Activated CD4-positive, alpha-beta T cell treated with anti-CD3 and anti-CD28 coated beads, Interleukin-2, amount 50 U/mL, for 24 hours (primary cell): ENCODE measurements around the gene KCP.

ENCODE experiments used
- DNase-seq, 2 donors: peaks; one replicate each; pipeline ENCODE4 v3.0.0-alpha.2; 2020; ENCODE audit warnings: low read depth in 1 of 2, low spot score in 1 of 2

The KCP gene

GRCh38 chr7:128876127-128876526 lies 34.4 kb downstream of the KCP start:
- DNase-seq, result no peak

DNA sequence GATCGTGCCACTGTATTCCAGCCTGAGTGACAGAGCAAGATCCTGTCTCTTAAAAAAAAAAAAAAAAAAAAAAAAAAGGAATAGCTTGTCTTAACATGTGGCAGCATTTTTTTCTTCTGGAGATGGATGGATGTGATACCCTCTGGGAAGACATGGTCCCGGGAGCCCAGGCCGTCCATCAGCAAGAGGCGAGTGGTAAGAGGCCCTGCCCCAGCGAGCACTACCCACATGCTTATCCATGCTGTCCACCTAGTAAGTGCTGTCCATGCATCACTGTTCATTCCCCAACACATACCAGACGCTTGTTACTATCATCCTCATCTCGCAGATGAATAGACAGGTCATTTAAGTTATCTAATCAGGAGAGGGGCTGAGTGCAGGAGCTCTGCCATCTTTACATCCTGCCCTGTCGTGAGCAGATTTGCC lies 35.0 kb downstream of the KCP start:
- DNase-seq, result no peak

GRCh38 chr7:128874140-128875031 lies 36.1 kb downstream of the KCP start:
- no peak for DNase-seq

GRCh38 chr7:128873234-128873633 lies 37.3 kb downstream of the KCP start:
- DNase-seq, result no peak

DNA sequence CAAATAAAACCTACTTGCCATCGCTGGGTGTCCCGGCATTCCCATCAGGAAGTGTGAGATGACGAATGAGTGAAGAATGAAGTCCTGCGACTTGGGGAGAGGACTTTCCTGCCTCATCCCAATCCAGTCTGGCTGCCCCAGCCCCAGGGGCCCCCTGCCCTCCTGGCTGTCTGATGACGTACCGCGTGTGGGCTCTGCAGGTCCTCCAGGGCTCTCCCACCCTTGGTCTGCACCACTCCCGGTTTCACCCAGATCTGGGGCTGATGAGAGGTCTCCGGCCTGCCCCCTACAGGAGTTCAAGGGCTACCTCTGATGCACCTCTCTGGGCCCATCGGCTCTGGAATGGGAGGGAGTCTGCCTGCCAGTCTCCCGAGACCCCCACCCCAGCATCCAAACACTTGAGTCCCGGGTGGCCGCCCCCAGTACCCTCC lies 38.1 kb downstream of the KCP start:
- no peak for DNase-seq

DNA sequence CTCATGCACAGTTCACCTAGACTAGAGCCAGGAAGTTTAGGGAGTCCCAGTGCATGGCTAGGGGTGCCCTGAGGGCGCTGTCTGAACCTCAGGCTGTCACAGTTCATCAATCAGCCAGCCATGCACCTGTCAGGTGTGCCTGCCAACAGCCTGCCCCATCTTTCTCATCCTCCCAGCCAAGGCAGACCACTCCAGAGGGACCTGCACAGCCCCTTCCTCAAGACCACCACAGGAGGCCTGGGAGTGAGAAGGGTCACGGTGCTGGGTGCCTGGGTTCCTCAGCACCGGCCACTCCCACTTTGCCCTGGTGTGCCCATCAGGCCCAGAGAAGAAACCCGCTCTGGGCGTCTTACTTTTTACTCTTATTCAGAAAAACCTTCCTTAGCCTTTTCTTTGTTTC lies 39.5 kb downstream of the KCP start:
- DNase-seq, result no peak

GRCh38 chr7:128869944-128870285 lies 40.6 kb downstream of the KCP start:
- no peak for DNase-seq

DNA sequence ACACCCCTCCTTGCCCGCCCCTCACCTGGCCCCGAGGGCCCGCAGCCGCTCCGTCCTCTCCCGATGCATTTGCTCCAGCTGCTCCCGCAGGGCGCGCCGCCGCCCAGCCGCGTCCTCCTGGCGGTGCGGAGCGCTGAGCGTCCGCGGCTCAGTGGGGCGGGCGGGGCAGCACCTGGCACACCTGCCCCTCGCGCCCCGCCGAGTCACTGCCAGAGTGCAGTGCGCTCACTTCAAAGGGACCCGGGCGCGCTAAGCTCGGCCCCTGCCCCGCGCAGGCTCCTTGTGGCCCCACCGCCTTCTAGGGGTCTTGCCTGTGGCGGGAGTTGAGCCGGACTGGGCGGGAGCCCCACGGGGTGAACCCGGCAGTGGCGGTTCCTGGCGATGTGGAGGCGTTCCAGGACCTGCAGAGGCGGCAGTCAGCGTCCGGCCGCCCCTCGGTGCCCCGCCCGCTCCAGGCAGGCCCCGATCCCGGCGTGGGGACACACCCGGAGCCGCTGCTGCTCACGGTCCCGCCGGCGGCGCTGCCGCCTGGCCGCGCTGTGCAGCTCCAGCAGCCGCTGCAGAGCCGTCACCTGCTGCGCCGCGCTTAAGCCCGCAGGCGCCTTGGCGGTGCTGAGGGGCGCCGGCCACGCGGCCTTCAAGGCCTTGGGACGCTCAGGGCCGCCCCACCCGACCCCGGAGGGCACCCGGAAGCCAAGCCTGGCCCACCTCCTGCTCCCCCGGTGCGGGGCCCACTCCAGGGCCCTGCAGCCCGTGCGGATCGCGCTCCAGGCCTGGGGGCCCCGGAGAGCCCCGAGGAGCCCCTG lies 41.2 kb downstream of the KCP start:
- DNase-seq, result peak in 1 of 2 donors; percentile 28

DNA sequence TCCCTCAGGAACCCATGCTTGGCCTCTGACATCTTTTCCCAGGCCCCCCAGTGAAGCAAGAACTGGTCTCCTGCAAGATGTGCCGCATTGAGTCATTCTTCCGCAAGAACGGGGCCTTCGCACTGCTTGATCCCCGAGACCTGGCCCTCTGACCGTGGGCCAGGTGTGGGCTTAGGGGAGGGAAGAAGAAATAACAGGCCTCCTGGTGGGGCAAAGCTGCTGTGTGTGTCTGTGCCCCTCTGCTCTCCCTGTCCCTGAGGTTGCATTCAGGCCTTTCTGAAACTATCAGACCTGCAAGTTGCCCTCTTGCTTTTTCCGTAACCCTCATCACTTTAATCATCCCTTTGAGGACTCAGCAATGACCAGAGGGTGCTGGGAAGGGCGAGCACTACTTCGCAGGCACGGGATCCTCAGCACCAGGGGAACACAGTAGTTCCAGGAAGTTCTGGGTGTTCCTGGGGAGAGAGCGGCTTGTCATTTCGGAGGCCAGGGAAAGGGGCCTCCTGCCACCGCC lies 41.8 kb downstream of the KCP start:
- DNase-seq, result no peak

GRCh38 chr7:128867842-128868623 lies 42.5 kb downstream of the KCP start:
- no peak for DNase-seq

GRCh38 chr7:128867241-128867640 lies 43.3 kb downstream of the KCP start:
- no peak for DNase-seq

GRCh38 chr7:128865996-128866877 lies 44.3 kb downstream of the KCP start:
- DNase-seq, result no peak

- no peak for DNase-seq
These were observed 45.2 kb downstream of the KCP start for GRCh38 chr7:128865303-128865702.

DNA sequence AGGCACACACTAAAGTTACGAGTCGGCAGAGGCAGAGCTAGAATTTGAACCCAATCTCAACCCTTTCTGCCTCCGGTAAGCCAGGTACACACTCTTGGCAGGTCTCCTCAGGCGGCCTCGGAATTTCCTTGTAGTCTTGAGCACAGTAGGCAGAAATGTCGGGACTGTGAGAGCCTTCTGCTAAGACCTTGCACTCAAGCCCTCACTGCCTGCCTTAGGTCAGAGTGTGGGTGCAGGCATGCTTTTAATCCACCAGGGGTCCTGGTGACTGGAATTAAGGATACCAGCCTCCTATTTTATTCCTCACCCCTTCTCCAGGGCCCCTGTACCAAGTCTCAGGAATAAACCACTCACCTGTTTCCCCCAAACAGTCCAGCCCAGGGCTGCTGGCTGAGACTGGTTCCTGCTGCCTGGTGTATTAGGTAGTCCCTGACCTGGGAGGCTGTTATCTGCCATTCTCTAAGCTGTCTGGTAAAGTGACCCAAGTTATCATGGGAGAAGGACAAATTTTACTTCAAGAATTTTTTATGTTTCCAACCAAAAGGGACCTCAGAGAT lies 47.0 kb downstream of the KCP start:
- DNase-seq, result peak in 1 of 2 donors; percentile 39

DNA sequence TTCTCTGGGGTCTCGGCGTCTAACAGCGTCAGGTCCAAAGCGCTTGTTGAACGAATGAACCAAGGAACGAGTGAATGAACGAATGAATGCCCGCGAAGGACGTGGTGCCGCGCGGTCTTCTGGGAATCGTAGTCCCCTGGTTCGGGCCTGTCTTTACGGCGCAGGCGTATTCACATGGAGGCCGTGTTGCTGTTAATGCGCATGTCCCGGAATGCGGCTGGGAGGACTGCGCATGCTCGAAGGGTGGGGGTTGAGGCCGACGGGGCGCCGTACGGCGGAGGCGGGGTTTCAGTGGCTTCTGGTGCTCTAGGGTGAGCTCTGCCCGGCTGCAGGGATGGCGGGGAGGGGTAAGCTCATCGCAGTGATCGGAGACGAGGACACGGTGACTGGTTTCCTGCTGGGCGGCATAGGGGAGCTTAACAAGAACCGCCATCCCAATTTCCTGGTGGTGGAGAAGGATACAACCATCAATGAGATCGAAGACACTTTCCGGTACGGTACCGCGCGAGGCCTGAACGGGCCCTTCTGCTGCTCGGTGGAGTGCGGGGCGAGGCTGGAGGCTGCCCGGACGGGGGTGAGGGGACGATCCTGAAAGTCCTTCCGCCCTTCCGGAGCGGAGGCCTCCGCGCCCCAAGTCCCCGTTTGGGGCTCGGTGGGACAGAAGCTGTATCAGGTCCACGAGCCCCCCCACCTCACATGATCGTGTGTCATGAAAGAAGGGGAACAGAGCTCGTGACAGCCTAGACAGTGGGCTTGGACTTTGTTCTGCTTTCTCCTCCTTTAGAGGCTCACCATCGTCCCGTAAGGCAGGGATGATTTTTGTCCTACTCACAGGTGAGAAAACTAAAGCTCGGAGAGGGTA lies 47.7 kb downstream of the KCP start, which contains the start of gene ATP6V1F:
Gene ATP6V1F (plus strand): TSS at position 286 of the 862 bp plus-strand sequence. CDS start 49 bp downstream, at position 335.
- peak; percentile 99 to 100 for DNase-seq

GRCh38 chr7:128861957-128862570 lies 48.4 kb downstream of the KCP start:
- DNase-seq, result no peak

- no peak for DNase-seq
These were observed 50.1 kb downstream of the KCP start for GRCh38 chr7:128860158-128861073.
